HG03432 (cell line): ENCODE measurements around the gene SETD3.
A peak's percentile ranks its signal among the peaks of the same experiment; 100 is the strongest.

Experiments
- ATAC-seq: cut with Tn5 transposase; IDR thresholded peaks from one replicate; pipeline ENCODE4 v1.9.1; 2021; ENCODE audit warnings: mild to moderate bottlenecking, moderate library complexity; ENCODE audit not compliant: unreplicated experiment

The SETD3 gene

GRCh38 chr14:99461411-99462085, 19.1 kb downstream of the SETD3 start:
- no peak for ATAC-seq

- no peak for ATAC-seq
Measured at GRCh38 chr14:99460793-99461192, 19.9 kb downstream of the SETD3 start.

- ATAC-seq, result no peak
Measured at GRCh38 chr14:99459481-99460100, 21.1 kb downstream of the SETD3 start.

- no peak for ATAC-seq
Measured at GRCh38 chr14:99454246-99454645, 26.4 kb downstream of the SETD3 start.

- no peak for ATAC-seq
Measured at GRCh38 chr14:99452968-99453367, 27.7 kb downstream of the SETD3 start.

- ATAC-seq, result no peak
Measured at GRCh38 chr14:99451234-99451633, 29.4 kb downstream of the SETD3 start.

GRCh38 chr14:99450266-99450665, 30.4 kb downstream of the SETD3 start:
- no peak for ATAC-seq

- no peak for ATAC-seq
Measured at GRCh38 chr14:99447739-99448138, 32.9 kb downstream of the SETD3 start.

- no peak for ATAC-seq
Measured at GRCh38 chr14:99445931-99446330, 34.7 kb downstream of the SETD3 start.

- peak; percentile 64 for ATAC-seq
Measured at GRCh38 chr14:99441918-99442317, 38.7 kb downstream of the SETD3 start.

- peak; percentile 22 for ATAC-seq
Measured at GRCh38 chr14:99441157-99441870, 39.3 kb downstream of the SETD3 start.

- ATAC-seq, result no peak
Measured at GRCh38 chr14:99440278-99440677, 40.4 kb downstream of the SETD3 start.

- no peak for ATAC-seq
Measured at GRCh38 chr14:99437706-99438105, 43.0 kb downstream of the SETD3 start.

- no peak for ATAC-seq
Measured at GRCh38 chr14:99436247-99437180, 44.1 kb downstream of the SETD3 start.

- no peak for ATAC-seq
Measured at GRCh38 chr14:99435327-99435726, 45.3 kb downstream of the SETD3 start.

GRCh38 chr14:99432485-99432884, 48.2 kb downstream of the SETD3 start:
- no peak for ATAC-seq

GRCh38 chr14:99431986-99432385, 48.7 kb downstream of the SETD3 start:
- ATAC-seq, result no peak

- ATAC-seq, result peak; percentile 72
Measured at GRCh38 chr14:99430491-99430890, 50.2 kb downstream of the SETD3 start.

GRCh38 chr14:99427632-99428300, 52.9 kb downstream of the SETD3 start:
- no peak for ATAC-seq

GRCh38 chr14:99426813-99427346, 53.8 kb downstream of the SETD3 start:
- no peak for ATAC-seq
